Stimulated activated CD8-positive, alpha-beta memory T cell treated with anti-CD3 and anti-CD28 coated beads, Interleukin-7, amount 100 ng/mL, for 24 hours (primary cell): ENCODE data around the gene BABAM2.
"Not testable (repeated sequence)": the region's sequence is repeated elsewhere in the genome, so short reads cannot be mapped to it uniquely, and the experiment has no call there.

ENCODE experiments used
- DNase-seq: peaks from one replicate; pipeline ENCODE4 v3.0.0-alpha.2; 2020; ENCODE audit warnings: low read depth

Gene BABAM2

DNA sequence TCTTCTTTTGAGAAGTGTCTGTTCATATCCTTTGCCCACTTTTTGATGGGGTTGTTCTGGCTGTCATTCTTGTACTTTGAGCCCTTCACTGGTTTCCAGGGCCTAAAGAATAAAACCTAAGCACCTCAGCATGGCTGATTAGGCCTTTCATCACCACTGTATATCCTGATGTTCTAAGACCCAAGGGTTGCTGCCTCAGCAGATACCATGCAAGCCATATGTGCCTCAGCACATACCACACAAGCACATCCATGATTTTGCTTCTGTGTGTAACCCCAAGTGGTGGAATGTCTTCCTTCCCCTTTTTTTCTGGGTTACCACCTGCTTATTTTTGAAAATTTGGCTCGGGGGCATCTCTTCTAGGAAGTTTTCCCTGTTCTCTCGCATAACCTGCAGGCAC is 11.7 kb upstream of the BABAM2 start:
- no peak for DNase-seq

DNA sequence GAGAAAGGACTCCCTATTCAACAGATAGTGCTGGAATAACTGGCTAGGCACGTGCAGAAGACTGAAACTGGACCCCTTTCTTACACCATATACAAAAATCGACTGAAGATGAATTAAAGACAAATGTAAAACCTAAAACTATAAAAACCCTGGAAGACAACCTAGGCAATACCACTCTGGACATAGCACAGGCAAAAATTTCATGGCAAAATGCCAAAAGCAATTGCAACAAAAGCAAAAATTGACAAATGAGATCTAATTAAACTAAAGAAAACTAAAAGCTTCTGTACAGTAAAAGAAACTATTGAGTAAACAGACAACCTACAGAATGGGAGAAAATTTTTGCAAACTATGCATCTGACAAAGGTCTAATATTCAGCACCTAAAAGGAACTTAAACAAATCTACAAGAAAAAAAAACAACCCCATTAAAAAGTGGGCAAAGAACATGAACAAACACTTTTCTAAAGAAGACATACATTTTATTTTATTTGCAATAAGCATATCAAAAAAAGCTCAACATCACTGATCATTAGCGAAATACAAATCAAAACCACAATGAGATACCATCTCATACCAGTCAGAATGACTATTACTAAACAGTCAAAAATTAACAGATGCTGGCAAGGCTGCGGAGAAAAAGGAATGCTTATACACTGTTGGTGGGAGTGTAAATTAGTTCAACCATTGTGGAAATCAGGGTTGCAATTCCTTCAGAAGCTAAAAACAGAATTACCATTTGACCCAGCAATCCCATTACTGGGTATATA is 8.5 kb upstream of the BABAM2 start:
- not testable (repeated sequence) for DNase-seq

GRCh38 chr2:27882584-27882922 is 8.0 kb upstream of the BABAM2 start:
- DNase-seq, result not testable (repeated sequence)

GRCh38 chr2:27884601-27885000 is 5.9 kb upstream of the BABAM2 start:
- DNase-seq, result no peak

- DNase-seq, result no peak
Observed at GRCh38 chr2:27885234-27885633, 5.3 kb upstream of the BABAM2 start.

- no peak for DNase-seq
Observed at GRCh38 chr2:27885661-27886060, 4.9 kb upstream of the BABAM2 start.

DNA sequence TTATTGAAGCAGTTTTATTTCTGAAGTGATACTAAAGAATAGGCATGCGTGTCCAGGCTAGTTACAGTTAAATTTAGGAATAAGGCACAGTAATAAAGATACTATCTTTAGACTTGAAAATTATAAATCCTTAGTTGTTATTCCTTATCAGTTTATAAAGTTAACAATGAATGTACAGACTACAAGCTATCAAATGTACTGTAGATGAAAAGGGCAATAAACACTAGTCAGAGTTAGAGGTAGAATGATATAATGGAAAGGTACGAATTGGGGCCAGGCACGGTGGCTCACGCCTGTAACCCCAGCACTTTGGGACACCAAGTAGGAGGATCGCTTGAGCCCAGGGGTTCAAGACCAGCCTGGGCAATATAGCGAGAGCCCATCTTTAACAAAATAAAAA is 4.2 kb upstream of the BABAM2 start:
- no peak for DNase-seq

GRCh38 chr2:27887111-27887510 is 3.4 kb upstream of the BABAM2 start:
- no peak for DNase-seq

- DNase-seq, result no peak
Observed at GRCh38 chr2:27887830-27888229, 2.7 kb upstream of the BABAM2 start.

GRCh38 chr2:27888790-27889189 is 1.7 kb upstream of the BABAM2 start:
- DNase-seq, result no peak

DNA sequence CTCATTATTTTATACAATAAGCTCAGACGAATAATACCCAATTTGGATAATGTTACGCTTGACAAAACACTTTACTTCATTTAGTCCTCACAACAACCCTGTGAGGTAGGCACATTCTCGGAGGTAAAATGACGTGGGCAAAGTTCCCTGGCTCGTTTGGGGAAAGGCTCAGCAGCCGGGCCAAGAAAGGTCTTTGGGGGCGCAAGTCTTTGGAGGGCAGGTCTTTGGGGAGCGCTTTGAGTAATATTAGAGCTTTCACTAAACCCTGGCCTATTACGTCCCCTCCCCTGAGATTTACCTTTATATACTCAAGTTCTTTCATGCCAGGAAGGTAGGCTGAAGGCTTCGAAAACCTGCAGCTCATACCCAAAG is 769 bp upstream of the BABAM2 start:
- no peak for DNase-seq

DNA sequence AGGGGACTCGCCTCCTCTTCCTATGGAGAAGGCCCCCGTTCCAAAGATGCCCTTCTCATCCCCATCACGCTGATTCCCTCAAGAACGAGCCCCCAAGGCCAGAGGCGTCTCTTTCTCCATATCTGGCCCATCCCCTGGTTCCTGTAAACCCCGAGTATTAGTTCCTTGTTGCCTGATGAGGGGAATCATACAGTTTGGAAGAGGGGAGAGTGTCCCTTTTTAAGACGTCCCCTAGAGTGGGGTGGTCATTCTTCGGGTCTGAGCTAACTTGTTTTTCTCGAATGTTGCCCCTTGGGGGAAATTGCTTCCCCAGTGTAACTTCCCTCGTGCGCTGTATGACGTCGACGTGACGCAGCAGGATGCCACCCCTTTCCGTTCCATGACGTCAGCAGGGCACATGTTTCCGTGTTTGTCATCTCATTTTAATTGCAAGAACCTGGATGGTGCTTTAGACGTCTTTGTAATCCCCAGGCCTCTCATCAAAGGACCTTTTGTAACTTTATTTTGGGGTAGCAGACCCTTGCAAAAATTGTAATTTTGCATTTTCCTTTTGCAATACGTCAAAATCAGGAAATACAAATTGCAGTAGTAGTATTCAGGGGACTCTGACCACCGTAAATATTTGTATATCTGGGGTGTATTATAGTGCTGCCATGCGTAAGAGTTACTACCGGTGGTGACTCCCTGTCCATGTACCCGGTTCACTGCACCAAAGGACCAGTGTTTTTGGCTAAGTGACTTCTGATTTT is 569 bp downstream of the BABAM2 start:
- peak; percentile 77 for DNase-seq

GRCh38 chr2:27891673-27892105 is 1.2 kb downstream of the BABAM2 start:
- DNase-seq, result no peak

GRCh38 chr2:27893006-27893405 is 2.5 kb downstream of the BABAM2 start:
- no peak for DNase-seq

GRCh38 chr2:27897717-27898116 is 7.2 kb downstream of the BABAM2 start:
- no peak for DNase-seq

GRCh38 chr2:27901234-27901633 is 10.7 kb downstream of the BABAM2 start:
- DNase-seq, result no peak

DNA sequence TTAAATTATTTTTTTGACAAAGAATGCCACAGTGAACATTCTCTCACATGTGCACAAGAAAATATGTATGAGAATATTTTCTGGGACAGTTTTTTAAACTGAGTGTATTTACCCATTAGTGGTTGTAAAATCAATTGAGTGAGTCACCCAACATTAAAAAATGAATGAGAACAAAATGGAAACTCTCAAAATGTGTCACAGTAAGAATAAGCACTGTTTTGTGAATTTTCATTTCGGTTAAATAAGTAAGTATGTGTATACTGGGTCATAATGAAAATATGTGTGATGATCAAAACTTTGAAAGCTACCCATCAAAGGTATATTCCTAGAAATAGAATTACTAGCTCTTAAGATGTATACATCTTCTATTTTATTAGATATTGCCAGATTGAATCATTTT is 11.6 kb downstream of the BABAM2 start:
- DNase-seq, result no peak

- DNase-seq, result no peak
Observed at GRCh38 chr2:27903018-27903417, 12.5 kb downstream of the BABAM2 start.

DNA sequence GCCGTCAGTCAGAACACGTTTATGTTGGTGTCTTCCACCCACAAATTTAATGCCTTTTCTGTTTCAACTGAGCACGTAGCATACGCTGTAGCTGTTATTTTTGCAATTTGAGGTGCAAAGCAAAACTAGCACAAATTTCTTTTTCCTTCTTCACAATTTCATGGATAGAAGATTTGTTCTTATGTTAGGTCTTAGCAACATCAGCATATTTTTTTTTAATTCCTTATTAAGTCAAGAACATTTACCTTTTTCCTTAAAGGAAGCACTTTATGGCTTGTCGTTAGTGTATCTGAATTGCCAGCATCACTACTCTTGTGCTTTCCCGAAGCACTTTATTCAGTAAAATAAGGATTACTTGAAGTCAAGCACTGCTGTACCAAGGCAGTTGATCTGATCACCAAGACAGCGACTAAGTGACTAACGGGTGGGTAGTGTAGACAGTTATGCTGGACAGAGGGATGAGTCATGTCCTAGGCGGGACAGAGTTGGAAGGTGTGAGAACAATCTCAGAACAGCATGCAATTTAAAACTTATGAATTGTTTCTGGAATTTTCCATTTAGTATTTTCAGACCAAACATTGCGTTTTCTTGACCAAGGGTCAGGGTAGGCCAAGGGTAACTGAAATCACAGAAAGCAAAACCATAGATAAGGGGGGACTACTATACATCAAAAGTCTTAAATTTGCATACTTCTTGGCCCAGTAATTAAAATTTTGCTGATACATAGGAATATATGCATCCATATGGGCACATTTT is 13.3 kb downstream of the BABAM2 start:
- DNase-seq, result no peak

DNA sequence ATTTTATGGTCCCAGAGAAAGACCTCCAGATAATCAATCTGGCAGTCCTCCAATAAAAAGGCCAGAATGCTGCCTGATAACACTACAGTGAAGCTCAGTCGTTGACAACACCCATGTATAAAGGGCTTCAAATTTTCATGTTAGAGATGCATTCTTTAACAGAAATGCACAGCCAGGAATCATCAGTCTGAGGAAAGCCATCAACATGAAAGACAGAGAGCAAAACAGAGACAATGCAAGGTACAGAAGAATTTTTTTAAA is 13.8 kb downstream of the BABAM2 start:
- no peak for DNase-seq

GRCh38 chr2:27906074-27906473 is 15.5 kb downstream of the BABAM2 start:
- no peak for DNase-seq

GRCh38 chr2:27907547-27907946 is 17.0 kb downstream of the BABAM2 start:
- DNase-seq, result no peak

- DNase-seq, result no peak
Observed at GRCh38 chr2:27909901-27910300, 19.4 kb downstream of the BABAM2 start.
